ENCODE results near the gene SSBP4. TPM values are rescaled to one million over a fixed set of nuclear protein-coding genes. Genes with fewer than 3 reads are reported as not detected.

Gene SSBP4
- total and polyA plus RNA-seq, 9 of the 15 experiments (the other 6 are each of a cell fraction or from before 2014, with no cell fraction given) = 1.1 to 189 (median 39.0) TPM

DNA sequence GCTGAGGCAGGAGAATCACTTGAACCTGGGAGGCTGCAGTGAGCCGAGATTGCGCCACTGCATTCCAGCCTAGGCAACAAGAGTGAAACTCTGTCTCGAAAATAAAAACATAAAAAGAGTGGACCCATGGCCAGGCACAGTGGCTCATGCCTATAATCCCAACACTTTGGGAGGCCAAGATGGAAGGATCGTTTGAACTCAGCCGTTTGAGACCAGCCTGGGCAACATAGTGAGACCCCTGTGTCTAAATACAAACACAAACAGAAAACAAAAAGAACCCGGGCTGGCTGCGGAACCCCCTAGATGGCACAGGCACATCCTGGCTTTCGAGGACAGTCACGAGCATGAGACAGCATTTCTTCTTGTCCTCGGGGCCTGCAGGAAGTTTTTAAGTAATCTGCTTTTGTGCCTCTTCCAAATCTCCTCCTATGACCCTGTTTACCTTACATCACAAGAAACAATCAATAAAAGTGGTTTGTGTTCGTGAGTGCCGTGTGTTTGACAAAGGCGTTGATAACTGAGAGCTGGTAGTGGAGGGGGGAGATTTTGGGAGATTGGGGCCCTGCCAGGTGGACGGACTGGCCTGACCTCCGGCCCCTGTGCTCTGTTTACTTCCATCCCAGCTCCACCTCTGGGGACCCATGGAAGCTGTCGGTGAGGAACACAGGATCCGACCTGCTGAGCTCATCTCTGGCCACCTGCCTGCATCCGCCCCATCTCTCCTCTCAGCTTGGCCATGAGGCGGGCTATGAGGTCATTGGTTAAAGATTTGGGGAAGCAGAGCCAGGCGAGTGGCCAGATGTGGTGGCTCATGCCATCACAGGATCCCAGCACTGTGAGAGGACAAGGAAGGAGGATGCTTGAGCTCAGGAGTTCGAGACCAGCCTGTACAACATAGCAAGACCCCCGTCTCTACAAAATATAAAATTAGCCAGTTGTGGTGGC lies 39.1 kb upstream of the SSBP4 start (continued):
- no peak for TF ChIP-seq HOXB6 (CRISPR knock-in tag; IDR thresholded peaks at IDR 0.05; ENCODE audit: borderline replicate concordance)
- TF ChIP-seq, protein P1, sequence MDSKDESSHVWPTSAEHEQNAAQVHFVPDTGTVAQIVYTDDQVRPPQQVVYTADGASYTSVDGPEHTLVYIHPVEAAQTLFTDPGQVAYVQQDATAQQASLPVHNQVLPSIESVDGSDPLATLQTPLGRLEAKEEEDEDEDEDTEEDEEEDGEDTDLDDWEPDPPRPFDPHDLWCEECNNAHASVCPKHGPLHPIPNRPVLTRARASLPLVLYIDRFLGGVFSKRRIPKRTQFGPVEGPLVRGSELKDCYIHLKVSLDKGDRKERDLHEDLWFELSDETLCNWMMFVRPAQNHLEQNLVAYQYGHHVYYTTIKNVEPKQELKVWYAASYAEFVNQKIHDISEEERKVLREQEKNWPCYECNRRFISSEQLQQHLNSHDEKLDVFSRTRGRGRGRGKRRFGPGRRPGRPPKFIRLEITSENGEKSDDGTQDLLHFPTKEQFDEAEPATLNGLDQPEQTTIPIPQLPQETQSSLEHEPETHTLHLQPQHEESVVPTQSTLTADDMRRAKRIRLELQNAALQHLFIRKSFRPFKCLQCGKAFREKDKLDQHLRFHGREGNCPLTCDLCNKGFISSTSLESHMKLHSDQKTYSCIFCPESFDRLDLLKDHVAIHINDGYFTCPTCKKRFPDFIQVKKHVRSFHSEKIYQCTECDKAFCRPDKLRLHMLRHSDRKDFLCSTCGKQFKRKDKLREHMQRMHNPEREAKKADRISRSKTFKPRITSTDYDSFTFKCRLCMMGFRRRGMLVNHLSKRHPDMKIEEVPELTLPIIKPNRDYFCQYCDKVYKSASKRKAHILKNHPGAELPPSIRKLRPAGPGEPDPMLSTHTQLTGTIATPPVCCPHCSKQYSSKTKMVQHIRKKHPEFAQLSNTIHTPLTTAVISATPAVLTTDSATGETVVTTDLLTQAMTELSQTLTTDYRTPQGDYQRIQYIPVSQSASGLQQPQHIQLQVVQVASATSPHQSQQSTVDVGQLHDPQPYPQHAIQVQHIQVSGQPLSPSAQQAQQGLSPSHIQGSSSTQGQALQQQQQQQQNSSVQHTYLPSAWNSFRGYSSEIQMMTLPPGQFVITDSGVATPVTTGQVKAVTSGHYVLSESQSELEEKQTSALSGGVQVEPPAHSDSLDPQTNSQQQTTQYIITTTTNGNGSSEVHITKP (IDR thresholded peaks at IDR 0.05; ENCODE audit: partially characterized antibody) = no peak
- TF ChIP-seq NCOA2 (IDR thresholded peaks at IDR 0.05; ENCODE audit: partially characterized antibody in 2 of 2) = no peak
- TF ChIP-seq NR2C2 (CRISPR knock-in tag; IDR thresholded peaks at IDR 0.05) = no peak; the same call in 1 of the 2 replicates
- TF ChIP-seq NR2C2 (tag; IDR thresholded peaks at IDR 0.05) = peak; percentile 89
- no peak for TF ChIP-seq RBM34 (IDR thresholded peaks at IDR 0.05; ENCODE audit: borderline replicate concordance, insufficient read depth, low read length)
- no peak for TF ChIP-seq CC2D1A (IDR thresholded peaks at IDR 0.05)
- TF ChIP-seq, protein P2, sequence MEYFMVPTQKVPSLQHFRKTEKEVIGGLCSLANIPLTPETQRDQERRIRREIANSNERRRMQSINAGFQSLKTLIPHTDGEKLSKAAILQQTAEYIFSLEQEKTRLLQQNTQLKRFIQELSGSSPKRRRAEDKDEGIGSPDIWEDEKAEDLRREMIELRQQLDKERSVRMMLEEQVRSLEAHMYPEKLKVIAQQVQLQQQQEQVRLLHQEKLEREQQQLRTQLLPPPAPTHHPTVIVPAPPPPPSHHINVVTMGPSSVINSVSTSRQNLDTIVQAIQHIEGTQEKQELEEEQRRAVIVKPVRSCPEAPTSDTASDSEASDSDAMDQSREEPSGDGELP (CRISPR knock-in tag; IDR thresholded peaks at IDR 0.05; ENCODE audit: borderline replicate concordance) = peak; percentile 75
- 0 out of 2 replicates have a peak, but pooled peaks have one; percentile 8 for TF ChIP-seq ZNF79 (CRISPR knock-in tag; IDR thresholded peaks at IDR 0.05; ENCODE audit: low read depth)
- TF ChIP-seq MEIS2 (IDR thresholded peaks at IDR 0.05; ENCODE audit: partially characterized antibody) = peak; percentile 60
- 0 out of 2 replicates have a peak, but pooled peaks have one; percentile 30 for TF ChIP-seq ZNF431 (CRISPR knock-in tag; IDR thresholded peaks at IDR 0.05)
- peak; percentile 61; the same call in 1 of the 2 replicates for TF ChIP-seq LEF1 (IDR thresholded peaks at IDR 0.05)
- TF ChIP-seq ZC3H8 (IDR thresholded peaks at IDR 0.05) = no peak
- TF ChIP-seq TCF3 (CRISPR knock-in tag; IDR thresholded peaks at IDR 0.05) = peak; percentile 34; the same call in 1 of the 2 replicates
- peak; percentile 88 for TF ChIP-seq ZNF316 (IDR thresholded peaks at IDR 0.05)
- peak in 1 of 2 experiments; percentile 45; a peak in 1 of 4 replicates for TF ChIP-seq TEAD1 (CRISPR knock-in tag; IDR thresholded peaks at IDR 0.05)
- TF ChIP-seq, protein P3, sequence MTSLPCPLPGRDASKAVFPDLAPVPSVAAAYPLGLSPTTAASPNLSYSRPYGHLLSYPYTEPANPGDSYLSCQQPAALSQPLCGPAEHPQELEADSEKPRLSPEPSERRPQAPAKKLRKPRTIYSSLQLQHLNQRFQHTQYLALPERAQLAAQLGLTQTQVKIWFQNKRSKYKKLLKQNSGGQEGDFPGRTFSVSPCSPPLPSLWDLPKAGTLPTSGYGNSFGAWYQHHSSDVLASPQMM (CRISPR knock-in tag; IDR thresholded peaks at IDR 0.05) = no peak
- no peak for TF ChIP-seq XRCC3 (IDR thresholded peaks at IDR 0.05)
- peak; percentile 0; the same call in 1 of the 2 replicates for TF ChIP-seq TEAD2 (tag; IDR thresholded peaks at IDR 0.05)
- TF ChIP-seq STAT5B (CRISPR knock-in tag; IDR thresholded peaks at IDR 0.05) = no peak
- TF ChIP-seq ZNF121 (CRISPR knock-in tag; conservative IDR thresholded peaks at IDR 0.05) = peak; percentile 90
- TF ChIP-seq, protein P4, sequence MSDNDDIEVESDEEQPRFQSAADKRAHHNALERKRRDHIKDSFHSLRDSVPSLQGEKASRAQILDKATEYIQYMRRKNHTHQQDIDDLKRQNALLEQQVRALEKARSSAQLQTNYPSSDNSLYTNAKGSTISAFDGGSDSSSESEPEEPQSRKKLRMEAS (CRISPR knock-in tag; IDR thresholded peaks at IDR 0.05) = peak; percentile 91
- no peak for TF ChIP-seq FOXJ3 (CRISPR knock-in tag; IDR thresholded peaks at IDR 0.05)

Measured in K562 (cell line).